HEK293 (cell line): ENCODE data around the gene MYO9B.

ENCODE experiments used
- CTCF ChIA-PET: fragments of 350-600 bp; formaldehyde crosslinking; extraction: SDS; loops from one replicate; lab custom pipeline; 2021; ENCODE audit warnings: antibody characterized with exemption; lab: Yijun Ruan, JAX
- POLR2A ChIA-PET: fragments of 300-600 bp; formaldehyde crosslinking; extraction: SDS; loops from one replicate; lab custom pipeline; 2020; ENCODE audit warnings: antibody characterized with exemption, inconsistent platforms; lab: Yijun Ruan, JAX
- H3K27ac ChIP-seq: fragments of 200-500 bp; sonication (Bioruptor generic); 2 replicates; pipeline ENCODE4 v1.5.1; 2014; ENCODE audit warnings: low read depth, low read length, control low read depth, inconsistent platforms; ENCODE audit errors: extremely low read depth
- H3K36me3 ChIP-seq, 2 experiments: fragments of 200-500 bp in 1 of 2; sonication (Bioruptor generic) in 1 of 2; 1 replicate in 1 of 2; 2 replicates in 1 of 2; pipeline ENCODE4 v1.5.1; 2014 to 2017; ENCODE audit warnings: inconsistent platforms in 2 of 2, low read length in 2 of 2; ENCODE audit not compliant: control insufficient read depth in 2 of 2, insufficient read depth in 1 of 2
- H3K4me1 ChIP-seq: fragments of 200-500 bp; sonication (Bioruptor generic); 2 replicates; pipeline ENCODE4 v1.5.1; 2014; ENCODE audit warnings: mild to moderate bottlenecking, low read length, inconsistent platforms; ENCODE audit not compliant: control insufficient read depth, insufficient read depth
- H3K4me3 ChIP-seq: 2 replicates; pipeline ENCODE4 v1.5.1; 2011; ENCODE audit warnings: low read depth, mild to moderate bottlenecking, control low read depth, low read length, moderate library complexity
- H3K9me3 ChIP-seq: fragments of 200-500 bp; sonication (Bioruptor generic); 2 replicates; pipeline ENCODE4 v1.5.1; 2014; ENCODE audit warnings: low read depth, low read length, inconsistent platforms; ENCODE audit not compliant: control insufficient read depth, insufficient read depth
- BCL11A ChIP-seq: fragments of 450-650 bp; formaldehyde crosslinking; IDR thresholded peaks from 2 replicates; pipeline ENCODE4 v1.5.1; 2016; ENCODE audit warnings: low read depth, missing biosample characterization, missing genetic modification characterization
- GLI4 ChIP-seq: fragments of 450-650 bp; formaldehyde crosslinking; IDR thresholded peaks from 2 replicates; pipeline ENCODE4 v1.5.1; 2016; ENCODE audit warnings: missing biosample characterization, missing genetic modification characterization
- PRDM1 ChIP-seq: fragments of 450-650 bp; formaldehyde crosslinking; IDR thresholded peaks from 2 replicates; pipeline ENCODE4; 2016; ENCODE audit warnings: missing biosample characterization, missing genetic modification characterization
- PRDM2 ChIP-seq: fragments of 450-650 bp; formaldehyde crosslinking; IDR thresholded peaks from 2 replicates; pipeline ENCODE4 v1.5.1; 2016; ENCODE audit warnings: missing biosample characterization, missing genetic modification characterization, borderline replicate concordance
- SETDB1 ChIP-seq: IDR thresholded peaks from one replicate; pipeline ENCODE4 v1.6.1; 2017; ENCODE audit warnings: mild to moderate bottlenecking, low read length, moderate library complexity, mixed read lengths; ENCODE audit not compliant: insufficient read length
- ZBTB11 ChIP-seq: fragments of 450-650 bp; formaldehyde crosslinking; conservative IDR thresholded peaks from 2 replicates; pipeline ENCODE4 v1.5.1; 2016; ENCODE audit warnings: low read depth, missing biosample characterization, missing genetic modification characterization
- ZEB2 ChIP-seq: fragments of 450-650 bp; formaldehyde crosslinking; IDR thresholded peaks from 2 replicates; pipeline ENCODE4 v1.5.1; 2016; ENCODE audit warnings: missing biosample characterization, missing genetic modification characterization
- ZFP69B ChIP-seq: fragments of 450-650 bp; formaldehyde crosslinking; IDR thresholded peaks from 2 replicates; pipeline ENCODE4 v1.5.1; 2016; ENCODE audit warnings: missing biosample characterization, missing genetic modification characterization
- ZNF239 ChIP-seq: fragments of 450-650 bp; formaldehyde crosslinking; IDR thresholded peaks from 2 replicates; pipeline ENCODE4 v1.5.1; 2016; ENCODE audit warnings: missing biosample characterization, missing genetic modification characterization
- ZNF350 ChIP-seq: fragments of 450-650 bp; formaldehyde crosslinking; IDR thresholded peaks from 2 replicates; pipeline ENCODE4 v1.5.0; 2017; ENCODE audit warnings: missing biosample characterization, mild to moderate bottlenecking, missing genetic modification characterization
- ZNF354C ChIP-seq: fragments of 450-650 bp; formaldehyde crosslinking; IDR thresholded peaks from 2 replicates; pipeline ENCODE4 v1.5.1; 2016; ENCODE audit warnings: missing biosample characterization, missing genetic modification characterization, low read depth, borderline replicate concordance
- ZNF362 ChIP-seq: fragments of 450-650 bp; formaldehyde crosslinking; IDR thresholded peaks from 2 replicates; pipeline ENCODE4 v1.5.1; 2016; ENCODE audit warnings: missing biosample characterization, missing genetic modification characterization
- ZNF792 ChIP-seq: fragments of 450-650 bp; formaldehyde crosslinking; IDR thresholded peaks from 2 replicates; pipeline ENCODE4 v1.5.1; 2016; ENCODE audit warnings: missing biosample characterization, missing genetic modification characterization
- TF ChIP-seq, protein P1 (sequence below): fragments of 450-650 bp; formaldehyde crosslinking; IDR thresholded peaks from 2 replicates; pipeline ENCODE4 v1.5.1; 2016; ENCODE audit warnings: missing biosample characterization, missing genetic modification characterization

MYO9B gene

GRCh38 chr19:17136021-17136420, 60.4 kb downstream of the MYO9B start:
- no peak for TF ChIP-seq PRDM2 (tag by site-specific recombination)
- no peak for TF ChIP-seq BCL11A (tag by site-specific recombination)
- TF ChIP-seq ZNF239 = no peak
- no peak for TF ChIP-seq ZEB2 (tag by site-specific recombination)
- no peak for TF ChIP-seq SETDB1
- TF ChIP-seq ZNF354C = no peak
- TF ChIP-seq PRDM1 (tag by site-specific recombination) = no peak
- TF ChIP-seq GLI4 = no peak
- no peak for TF ChIP-seq ZFP69B (tag by site-specific recombination)
- no peak for TF ChIP-seq ZNF362 (tag by site-specific recombination)
- TF ChIP-seq, protein P1, sequence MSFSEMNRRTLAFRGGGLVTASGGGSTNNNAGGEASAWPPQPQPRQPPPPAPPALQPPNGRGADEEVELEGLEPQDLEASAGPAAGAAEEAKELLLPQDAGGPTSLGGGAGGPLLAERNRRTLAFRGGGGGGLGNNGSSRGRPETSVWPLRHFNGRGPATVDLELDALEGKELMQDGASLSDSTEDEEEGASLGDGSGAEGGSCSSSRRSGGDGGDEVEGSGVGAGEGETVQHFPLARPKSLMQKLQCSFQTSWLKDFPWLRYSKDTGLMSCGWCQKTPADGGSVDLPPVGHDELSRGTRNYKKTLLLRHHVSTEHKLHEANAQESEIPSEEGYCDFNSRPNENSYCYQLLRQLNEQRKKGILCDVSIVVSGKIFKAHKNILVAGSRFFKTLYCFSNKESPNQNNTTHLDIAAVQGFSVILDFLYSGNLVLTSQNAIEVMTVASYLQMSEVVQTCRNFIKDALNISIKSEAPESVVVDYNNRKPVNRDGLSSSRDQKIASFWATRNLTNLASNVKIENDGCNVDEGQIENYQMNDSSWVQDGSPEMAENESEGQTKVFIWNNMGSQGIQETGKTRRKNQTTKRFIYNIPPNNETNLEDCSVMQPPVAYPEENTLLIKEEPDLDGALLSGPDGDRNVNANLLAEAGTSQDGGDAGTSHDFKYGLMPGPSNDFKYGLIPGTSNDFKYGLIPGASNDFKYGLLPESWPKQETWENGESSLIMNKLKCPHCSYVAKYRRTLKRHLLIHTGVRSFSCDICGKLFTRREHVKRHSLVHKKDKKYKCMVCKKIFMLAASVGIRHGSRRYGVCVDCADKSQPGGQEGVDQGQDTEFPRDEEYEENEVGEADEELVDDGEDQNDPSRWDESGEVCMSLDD = no peak
- TF ChIP-seq ZNF350 = no peak
- TF ChIP-seq ZBTB11 (tag by site-specific recombination) = no peak
- no peak for TF ChIP-seq ZNF792 (tag by site-specific recombination)
- no peak overlapping the region for H3K4me3 ChIP-seq
- no peaks in the 10 kb centered on the region for H3K9me3 ChIP-seq
- ChIA-PET CTCF (no interaction called here), POLR2A (no interaction called here)
- H3K36me3 ChIP-seq = no peaks in the 10 kb centered on the region; a peak in 1 of 3 replicates
- H3K4me1 ChIP-seq = peaks cover 14% of the 10 kb centered on the region
- H3K27ac ChIP-seq = peak overlapping the region; percentile 71
